Hematopoietic multipotent progenitor cell treated with erythropoietin and hydrocortisone succinate and interleukin-3 and kit ligand, for 15 days (in vitro differentiated cells): ENCODE measurements around the gene TCF4.

Source experiments
- DNase-seq: peaks from one replicate; pipeline ENCODE4 v3.0.0-alpha.2; 2015; ENCODE audit warnings: low spot score

TCF4 gene

GRCh38 chr18:55407774-55408535 is 180.0 kb downstream of the TCF4 start:
- DNase-seq, result no peak

GRCh38 chr18:55407191-55407590 is 180.8 kb downstream of the TCF4 start:
- no peak for DNase-seq

GRCh38 chr18:55406451-55406991 is 181.5 kb downstream of the TCF4 start:
- no peak for DNase-seq

GRCh38 chr18:55405893-55406406 is 182.0 kb downstream of the TCF4 start:
- DNase-seq, result no peak

- no peak for DNase-seq
Observed at GRCh38 chr18:55405475-55405874, 182.5 kb downstream of the TCF4 start.

- DNase-seq, result no peak
Observed at GRCh38 chr18:55404832-55405465, 183.0 kb downstream of the TCF4 start.

- no peak for DNase-seq
Observed at GRCh38 chr18:55404136-55404830, 183.7 kb downstream of the TCF4 start.

GRCh38 chr18:55403421-55403949 is 184.5 kb downstream of the TCF4 start:
- DNase-seq, result no peak

GRCh38 chr18:55402731-55403405 is 185.1 kb downstream of the TCF4 start:
- no peak for DNase-seq

GRCh38 chr18:55401638-55402191 is 186.3 kb downstream of the TCF4 start:
- DNase-seq, result no peak

GRCh38 chr18:55400590-55401541 is 187.1 kb downstream of the TCF4 start:
- DNase-seq, result no peak

GRCh38 chr18:55400081-55400480 is 187.9 kb downstream of the TCF4 start:
- no peak for DNase-seq

GRCh38 chr18:55398858-55399257 is 189.1 kb downstream of the TCF4 start:
- DNase-seq, result no peak

- DNase-seq, result no peak
Observed at GRCh38 chr18:55396979-55397378, 191.0 kb downstream of the TCF4 start.

GRCh38 chr18:55396267-55396905 is 191.6 kb downstream of the TCF4 start:
- DNase-seq, result no peak

- no peak for DNase-seq
Observed at GRCh38 chr18:55395799-55396198, 192.2 kb downstream of the TCF4 start.

- no peak for DNase-seq
Observed at GRCh38 chr18:55390898-55391297, 197.1 kb downstream of the TCF4 start.

- no peak for DNase-seq
Observed at GRCh38 chr18:55387139-55387984, 200.6 kb downstream of the TCF4 start.

GRCh38 chr18:55386545-55386944 is 201.4 kb downstream of the TCF4 start:
- no peak for DNase-seq
